ENCODE data around the gene CLDND1.
"Not testable (repeated sequence)": the region's sequence is repeated elsewhere in the genome, so short reads cannot be mapped to it uniquely, and the experiment has no call there.

The CLDND1 gene

DNA sequence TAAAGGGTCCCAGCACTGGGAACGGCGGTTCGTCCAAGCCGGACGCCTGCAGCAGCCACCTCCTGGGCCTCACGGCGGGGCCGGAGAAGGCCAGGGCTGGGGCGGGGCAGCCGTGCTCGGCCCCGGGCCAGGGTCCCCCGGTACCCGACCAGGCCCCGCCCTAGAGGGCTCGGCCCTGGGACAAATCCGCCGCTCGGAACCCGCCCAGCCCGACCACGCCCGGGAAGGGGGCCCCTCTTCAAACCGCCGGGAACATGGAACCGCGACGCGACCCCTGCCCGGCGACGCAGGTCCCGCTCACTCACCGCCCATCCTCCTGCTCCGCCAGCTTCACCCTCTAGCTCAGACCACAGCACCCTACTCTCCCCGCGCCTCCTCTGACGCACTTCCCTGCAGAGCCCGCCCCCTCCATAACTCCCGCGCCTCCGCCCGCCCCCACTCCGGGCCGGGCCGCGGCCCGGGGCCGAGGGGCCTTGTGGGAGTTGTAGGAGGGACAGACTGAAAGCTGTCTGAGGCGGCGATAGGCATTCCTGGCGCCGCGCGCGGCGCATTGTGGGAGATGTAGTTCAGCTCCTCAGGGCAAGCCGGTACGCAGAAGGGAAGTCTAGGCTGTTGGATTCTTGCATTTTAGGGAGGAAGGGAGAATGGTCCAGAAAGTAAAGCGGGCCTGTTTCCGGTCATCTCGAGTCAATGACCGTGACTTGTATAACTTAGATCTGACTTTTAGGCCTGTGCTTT is at the start of gene CLDND1:
CLDND1 (minus strand) TSS at position 359 of the 738 bp plus-strand sequence. CDS start 1,478 bp downstream, outside the sequence.
- DNase-seq = peak; percentile 95

DNA sequence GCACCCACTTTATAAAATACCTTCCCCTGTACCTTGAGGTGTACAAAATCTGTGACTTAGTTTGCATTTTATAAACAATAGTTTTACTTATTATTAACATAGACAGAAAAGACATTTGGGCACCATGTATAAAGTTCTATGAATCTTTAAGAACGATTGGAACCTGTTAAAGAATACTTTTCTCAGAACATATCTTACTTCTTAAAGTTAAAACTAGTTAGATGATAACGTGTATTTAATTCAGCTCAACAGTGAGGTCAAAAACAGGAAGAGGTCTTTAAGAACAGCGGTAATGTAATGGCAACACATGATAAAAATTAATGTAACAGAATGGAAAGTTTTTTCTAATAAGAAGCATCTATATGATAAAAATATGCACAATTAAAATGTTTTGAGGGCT is 45.7 kb upstream of the CLDND1 start:
- DNase-seq = no peak

DNA sequence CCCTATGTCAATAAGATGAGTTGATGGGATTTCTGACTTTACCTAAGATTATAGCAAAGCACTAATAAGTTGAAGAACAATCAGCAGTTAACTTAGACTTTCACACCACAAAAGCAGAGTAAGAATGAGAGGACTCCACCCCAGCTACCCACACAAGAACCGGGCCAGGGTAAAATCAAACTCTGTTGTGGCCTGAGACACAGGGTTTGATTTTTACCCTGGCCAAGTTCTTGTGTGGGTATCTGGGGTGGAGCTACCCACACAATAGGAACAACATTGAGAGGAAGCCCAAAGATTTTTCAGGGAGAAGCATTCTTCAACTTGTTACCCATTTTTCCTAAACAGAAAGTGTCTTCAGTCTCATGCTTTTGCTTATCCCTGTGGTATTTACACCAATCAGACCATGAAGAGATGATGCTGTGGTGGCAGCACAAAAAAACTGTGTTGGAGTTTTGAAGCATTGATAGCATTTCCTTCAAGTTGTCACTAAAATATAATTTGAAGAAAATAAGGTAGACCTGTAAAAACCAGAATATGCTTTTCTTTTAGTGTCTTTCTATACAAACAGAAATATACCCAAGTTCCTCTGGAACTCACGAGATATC is 45.1 kb upstream of the CLDND1 start:
- DNase-seq = no peak

DNA sequence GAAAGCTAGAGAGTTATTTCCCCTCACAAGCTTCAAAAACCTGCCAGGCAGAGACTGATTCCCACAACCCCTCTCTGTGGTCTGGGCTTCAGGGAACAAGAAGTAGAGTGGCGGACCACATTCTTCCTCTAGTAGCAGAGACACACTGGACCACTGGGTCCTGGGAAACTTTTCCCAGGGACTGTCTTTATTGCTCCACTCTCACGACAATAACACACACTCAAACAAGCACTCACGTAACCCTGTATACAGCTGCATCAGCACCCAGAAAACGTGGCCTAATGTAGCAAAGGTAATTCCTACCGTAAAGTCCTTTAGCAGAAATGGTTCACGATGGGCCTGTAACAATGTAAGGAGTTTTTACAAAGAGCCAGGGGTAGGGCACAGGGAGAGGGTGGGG is 43.1 kb upstream of the CLDND1 start:
- DNase-seq = no peak

DNA sequence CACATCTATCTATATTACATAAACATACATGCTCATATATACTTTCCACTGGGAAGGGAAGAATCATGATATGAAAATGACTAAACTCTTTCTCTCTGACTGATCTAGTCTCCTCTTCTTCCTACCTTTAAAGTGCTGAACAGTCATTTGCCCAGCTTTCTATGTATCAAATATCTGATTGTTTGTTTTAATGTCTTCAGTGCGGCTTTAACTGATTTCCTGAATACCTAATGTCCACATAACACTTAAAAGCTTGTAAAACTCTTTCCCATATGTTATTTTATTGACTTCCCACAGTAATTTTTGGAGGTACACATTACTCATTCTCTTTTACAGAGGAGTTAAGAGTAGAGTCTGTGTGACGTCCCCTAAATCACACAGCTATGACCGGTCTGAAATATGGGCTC is 42.5 kb upstream of the CLDND1 start:
- no peak for DNase-seq

DNA sequence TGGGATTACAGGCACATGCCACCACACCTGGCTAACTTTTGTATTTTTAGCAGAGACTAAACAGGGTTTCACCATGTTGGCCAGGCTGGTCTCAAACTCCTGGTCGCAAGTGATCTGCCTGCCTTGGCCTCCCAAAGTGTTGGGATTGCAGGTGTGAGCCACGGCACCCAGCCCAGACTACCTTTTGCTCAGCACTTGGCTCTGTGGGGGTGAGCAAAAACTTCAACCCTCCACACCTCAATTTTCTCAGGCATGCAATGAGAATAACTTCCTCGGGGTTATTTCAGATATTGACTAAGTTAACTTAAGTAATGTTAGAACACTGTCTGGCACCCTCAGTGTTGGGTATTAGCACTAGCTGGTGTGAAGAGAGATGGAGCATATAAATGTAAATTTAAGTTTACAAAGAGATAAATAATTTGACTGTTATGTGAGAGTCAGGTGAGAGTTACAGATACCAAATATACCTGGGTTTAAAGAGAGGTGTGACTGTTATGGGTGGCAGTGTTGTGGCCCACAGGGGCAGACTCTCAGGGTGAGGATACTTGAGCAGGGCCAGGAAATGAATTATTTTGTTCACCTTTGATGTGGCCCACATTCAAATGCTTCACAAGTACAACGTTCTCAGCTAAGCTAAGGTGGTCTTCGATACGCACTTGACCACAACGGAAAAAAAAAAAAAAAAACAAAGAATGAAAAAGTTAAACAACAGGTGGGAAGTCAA is 41.7 kb upstream of the CLDND1 start:
- DNase-seq = no peak

DNA sequence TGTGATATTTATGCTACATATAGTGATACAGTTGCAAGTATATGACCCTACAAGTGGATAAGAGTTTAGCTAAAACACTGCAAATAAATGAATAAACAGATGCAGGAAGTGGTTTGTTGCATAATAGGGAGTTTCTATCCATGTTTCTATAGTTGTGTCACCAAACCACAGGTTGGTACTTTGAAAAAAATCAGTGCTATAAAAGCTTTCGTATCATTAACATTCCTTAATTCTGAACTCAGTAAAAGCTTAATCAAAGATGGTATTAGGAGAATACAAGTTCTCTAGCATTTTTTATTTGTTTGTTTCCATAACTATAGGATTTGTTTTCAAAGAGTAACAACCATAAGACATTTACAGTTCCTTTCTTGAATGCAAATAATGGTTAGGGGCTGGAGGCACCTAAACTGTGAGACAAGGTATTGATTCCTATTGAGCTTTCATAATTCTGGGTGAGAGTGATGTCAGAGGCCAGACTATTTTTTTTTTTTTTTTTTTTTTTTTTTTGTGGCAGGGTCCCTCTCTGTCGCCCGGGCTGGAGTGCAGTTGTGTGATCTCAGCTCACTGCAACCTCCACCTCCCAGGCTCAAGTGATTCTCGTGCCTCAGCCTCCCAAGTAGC is 41.1 kb upstream of the CLDND1 start:
- DNase-seq = no peak

DNA sequence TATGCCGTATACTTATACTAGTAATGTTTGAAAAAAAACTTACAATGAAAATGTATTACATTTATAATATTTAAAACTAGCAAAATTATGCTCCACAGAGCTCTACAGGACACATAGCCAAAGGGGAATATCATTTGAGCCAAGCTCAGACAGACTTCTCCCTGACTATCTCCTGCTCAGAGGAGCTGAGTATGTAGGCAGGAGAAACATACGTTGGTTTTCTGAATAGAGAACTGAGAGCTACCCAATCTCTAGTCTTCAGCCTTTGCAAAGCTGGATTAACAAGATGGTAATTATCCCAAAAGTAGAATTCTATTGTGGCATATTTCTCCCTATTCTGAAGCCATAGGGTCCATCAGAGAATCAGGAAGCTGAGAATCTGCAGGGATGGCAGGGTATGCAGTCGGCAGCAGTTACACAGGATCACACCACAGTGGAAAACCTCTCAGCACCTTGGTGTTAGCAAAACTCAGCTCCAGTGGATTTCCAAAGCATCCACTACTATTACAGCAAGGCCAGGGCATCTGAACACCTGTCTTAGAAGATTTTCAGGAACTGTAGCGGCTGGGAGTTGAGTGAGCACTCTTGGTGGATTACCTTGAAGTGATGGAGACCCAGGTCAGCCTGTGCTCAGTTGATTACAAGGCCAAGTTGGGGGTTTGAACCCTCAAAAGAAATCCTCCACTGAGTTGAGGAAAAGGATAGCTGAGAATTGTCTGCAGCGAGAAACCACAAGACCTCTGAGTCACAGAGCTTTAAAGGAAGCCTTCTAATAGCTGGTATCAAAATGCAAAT is 39.2 kb upstream of the CLDND1 start:
- peak; percentile 12 for DNase-seq

DNA sequence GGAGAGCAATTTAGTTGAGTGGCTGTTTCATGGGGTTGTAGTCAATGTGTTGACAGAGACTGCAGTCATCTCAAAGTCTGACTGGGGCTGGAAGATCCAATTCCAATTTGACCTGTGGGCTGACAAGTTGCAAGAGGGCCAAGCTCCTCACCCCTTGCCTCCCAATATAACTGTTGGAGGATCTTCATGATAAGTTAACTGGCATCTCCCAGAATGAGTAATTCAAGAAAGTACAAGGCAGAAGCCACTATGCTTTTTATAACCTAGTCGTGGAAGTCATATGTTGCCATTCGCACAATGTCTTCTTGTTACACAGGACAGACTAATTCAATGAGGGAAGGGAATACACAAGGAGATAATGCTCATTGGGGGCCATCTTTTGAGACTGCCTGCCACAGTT is 38.2 kb upstream of the CLDND1 start:
- DNase-seq = no peak

DNA sequence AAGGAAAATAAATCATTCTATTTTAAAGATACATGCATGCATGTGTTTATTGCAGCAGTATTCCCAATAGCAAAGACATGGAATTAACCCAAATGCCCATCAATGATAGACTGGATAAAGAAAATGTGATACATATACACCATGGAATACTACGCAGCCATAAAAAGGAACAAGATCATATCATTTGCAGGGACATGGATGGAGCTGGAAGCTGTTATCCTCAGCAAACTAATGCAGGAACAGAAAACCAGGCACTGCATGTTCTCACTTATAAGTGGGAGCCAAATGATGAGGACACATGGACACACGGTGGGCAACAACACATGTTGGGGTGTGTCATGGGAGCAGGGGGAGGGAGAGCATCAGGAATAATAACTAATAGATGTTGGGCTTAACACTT is 37.1 kb upstream of the CLDND1 start:
- DNase-seq = not testable (repeated sequence)

DNA sequence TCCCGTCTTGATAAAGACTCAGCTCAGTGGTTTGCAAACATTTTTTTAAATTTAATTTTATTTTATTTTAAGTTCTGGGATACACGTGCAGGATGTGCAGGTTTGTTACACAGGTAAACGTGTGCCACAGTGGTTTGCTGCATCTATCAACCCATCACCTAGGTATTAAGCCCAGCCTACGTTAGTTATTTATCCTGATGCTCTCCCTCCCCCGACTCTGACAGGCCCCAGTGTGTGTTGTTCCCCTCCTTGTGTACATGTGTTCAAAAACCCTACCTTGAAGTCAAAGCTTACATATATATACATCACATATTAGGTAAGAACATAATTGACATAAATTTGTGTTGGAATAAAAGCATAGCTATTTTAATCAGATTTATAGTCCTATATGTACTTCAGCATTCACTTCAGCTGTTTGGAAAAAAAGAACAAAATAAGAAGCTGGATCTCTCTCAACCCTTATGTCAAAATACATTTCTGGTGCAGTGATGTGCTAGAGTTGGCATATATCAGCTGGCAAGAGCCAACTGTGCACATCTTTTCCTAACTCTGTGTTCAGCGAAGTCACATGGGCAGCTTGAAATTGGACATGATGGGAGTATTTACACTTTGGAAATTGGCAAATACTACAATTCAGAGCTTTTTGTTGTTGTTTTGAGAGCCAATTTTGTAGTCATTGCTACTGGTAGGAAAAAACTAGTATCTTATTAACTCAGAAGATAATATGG is 35.6 kb upstream of the CLDND1 start:
- no peak for DNase-seq

DNA sequence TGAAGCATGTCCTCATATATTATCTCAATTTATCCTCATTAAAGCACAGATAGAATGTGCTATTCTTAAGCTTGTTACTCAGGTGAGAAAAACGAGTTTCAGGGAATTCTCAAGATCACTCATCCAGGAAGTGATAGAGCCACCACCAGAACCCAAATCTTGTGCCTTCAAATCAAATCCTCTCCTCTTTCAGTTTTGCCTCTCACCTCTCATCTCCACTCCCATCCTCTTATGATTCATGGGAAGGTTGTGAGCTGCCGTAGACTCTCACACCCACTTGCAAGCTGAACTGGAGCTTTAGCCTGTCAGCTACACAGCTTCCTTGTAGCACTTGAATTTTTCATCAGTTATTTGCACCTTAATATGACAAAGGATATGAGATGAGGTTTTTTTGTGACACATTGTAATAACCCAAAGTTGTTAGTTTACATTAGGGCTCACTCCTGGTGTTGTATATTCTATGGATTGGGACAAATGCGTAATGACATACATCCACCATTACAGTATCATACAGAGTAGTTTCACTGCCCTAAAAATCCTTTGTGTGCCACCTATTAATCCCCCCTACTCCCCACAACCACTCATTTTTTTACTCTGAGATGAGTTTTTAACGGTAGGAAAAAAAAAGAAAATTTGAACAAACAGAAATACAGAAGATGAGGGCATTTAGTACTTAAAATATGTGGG is 34.8 kb upstream of the CLDND1 start:
- DNase-seq = peak; percentile 66

DNA sequence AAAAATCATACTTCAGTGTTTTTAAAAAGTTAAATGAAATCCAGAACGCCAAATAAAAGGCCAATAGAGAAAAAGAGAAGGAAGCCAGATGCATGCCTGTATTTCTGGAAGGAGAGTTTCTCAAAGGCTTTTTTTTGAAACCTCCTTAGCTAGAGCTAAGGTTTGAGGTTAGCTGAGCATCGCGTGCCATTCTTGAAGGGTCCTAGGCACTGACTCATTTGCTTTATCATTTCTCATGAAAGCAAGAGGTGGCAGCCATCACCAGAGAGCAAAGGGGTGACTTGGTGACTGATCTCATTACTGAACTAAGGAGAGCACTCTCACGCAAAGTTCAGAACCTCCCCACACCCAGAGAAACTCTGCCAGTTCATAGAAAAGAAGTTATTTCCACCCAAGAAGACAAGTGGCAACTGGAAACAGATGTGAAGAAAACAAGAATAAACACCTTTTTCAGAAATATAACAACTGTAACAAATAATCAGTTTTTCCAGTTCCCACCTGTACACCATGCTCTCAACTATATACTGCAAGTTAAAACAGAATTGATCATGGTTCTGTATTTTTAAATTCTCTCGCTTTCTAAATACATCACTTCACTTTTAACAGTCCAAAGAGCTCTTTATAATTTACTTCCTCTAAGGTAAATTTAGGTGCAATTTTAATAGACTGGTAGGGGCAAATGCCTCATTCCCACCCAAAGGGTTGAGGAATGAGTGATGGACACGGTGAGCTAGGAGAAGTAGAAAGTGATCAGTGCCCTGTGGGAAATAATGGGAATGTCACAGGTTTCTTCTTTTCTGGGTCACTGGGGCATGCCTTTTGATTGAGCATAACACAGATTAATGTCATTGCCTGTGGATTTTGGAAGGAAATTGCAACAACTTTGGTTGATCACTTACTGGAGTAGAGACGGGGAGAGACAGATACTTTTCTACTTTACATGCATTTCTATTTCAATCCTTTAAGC is 33.7 kb upstream of the CLDND1 start:
- peak; percentile 80 for DNase-seq

DNA sequence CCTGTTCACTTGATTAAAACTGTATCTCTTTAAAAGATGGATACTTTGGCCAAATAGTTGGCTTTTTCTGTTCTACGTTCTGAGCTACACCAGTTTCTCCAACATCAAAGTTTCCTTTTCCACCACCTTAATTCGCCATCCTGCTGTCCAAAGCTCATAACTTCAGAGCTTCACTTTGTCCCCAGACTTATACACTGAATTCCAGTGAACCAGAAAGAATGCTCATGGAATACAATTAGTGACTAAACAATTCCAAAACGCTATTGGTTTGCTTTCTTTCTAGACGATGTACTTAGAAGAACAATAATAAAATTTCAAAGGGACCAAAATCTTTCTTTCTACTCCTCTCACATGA is 32.3 kb upstream of the CLDND1 start:
- no peak for DNase-seq

DNA sequence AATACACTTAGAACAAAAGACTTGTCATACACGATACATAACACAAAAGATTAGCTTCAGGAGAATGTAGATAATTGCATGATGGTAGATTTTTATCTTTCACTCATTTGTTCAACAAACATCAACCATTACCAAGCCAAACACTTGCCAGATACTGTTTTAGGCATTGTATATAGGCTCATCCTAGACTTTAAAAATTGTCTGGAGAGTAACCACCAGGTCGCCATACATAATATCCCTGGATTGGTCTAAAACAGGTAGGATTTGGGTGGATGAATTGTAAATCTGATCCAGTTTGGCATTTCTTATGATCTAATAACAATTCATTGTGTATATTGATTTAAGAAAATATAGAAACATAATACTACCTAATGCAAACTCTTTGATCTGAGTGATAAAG is 31.9 kb upstream of the CLDND1 start:
- DNase-seq = no peak

DNA sequence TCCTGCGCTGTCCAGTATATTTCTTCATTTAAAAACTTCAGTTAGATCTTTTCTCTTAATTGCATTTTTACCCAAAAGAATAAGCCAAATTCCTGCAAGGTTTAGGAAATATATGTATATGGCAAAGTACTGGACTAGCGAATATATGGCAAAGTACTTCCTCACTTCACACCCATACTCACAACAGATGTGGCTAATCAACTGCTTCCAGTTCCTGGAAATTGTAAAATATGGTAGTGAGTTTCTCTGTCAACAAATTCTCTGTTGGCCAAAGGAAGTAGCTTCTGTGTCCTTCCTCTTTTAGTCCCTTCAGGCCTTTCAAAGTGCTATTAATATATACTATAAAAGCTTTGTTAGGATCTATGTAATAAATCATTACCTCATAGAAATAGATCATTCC is 31.1 kb upstream of the CLDND1 start:
- DNase-seq = no peak

DNA sequence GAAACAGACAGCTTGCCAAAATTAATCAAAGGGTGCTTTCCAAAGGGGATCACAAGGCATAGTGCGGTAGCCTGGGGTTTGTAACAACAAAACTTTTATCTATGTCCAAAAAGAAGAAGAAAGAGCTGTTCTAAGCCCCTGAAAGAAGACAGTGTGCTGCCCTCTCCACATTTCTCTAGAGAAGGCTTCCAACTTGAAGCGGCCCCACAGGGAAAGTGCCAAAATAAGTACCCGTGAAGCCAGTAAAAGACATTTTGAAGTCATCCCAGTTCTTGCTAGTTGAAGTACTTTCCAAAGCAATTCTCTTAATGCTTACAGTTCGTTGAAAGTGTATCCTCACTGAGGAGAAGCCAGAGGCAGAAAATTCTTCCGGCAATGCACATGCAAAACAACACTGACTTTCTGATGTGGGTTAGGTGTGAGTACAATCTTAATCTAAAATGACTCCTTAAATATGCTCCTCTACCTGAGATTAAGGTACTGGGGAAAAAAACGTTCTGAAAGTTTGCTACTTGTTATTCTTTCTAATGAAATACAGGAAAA is 30.4 kb upstream of the CLDND1 start:
- no peak for DNase-seq

DNA sequence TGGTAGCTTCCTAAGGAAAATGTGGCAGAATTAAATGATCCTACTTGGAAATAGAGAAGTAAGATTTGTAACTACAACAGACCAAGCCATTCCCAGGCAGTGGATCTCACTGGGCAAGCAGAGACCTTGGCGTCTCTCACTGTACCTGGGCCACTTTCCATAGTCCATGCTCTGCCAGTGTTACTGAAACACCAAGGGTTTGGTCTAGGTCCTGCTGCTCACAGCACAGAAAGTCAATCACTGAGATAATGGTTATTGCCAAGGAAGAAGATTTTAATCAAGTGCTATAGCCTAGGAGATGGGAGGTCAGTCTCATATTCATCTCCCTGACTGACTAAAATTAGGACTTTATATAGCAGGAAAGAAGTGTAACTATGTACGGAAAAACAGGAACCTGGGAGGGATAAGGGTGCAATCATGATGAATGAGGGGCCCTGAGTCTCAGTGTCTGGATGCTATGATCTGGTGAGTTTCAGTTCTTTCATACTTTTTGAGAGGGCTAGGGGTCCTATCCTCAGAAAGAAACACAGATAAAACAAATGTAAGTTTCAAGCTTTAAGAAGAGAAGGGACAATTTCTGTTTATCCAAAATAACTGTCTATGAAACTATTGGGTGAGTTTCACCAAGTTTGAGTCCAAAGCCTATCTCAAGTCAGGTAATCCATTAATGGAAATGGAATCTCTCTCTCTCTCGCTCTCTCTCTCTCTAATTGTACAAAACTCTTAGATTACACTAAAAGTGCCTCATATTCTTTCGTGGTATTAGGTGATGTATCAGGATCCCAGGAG is 29.7 kb upstream of the CLDND1 start:
- DNase-seq = no peak

DNA sequence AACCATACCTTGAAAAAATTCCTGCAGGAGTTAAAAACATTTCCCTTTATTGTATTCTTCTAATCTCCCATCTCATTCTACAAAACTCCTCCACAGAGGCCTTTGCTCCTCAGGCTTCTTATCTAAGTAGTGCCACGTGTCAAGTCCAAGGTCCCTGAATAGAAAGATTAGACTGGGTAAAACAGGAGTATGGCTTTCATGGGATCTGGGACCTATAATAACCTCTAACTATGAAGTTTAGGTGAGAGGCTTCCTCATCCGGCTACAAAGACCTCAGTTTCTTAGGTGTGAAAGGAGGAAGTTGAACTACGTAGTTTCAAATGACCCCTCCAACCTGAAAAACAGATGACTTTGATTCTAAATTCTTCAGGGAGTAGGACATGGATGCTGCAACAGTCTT is 29.1 kb upstream of the CLDND1 start:
- DNase-seq = no peak
